Uterus (tissue), 2 donors: ENCODE measurements around the gene MESD.

Experiments
- CTCF ChIP-seq, 4 experiments: fragments of 200-600 bp in 2 of 4; fragments of 450-650 bp in 2 of 4; sonication (generic) in 2 of 4; IDR thresholded peaks; one replicate each; pipeline ENCODE4 v1.5.1; 2016 to 2019; ENCODE audit warnings: antibody characterized with exemption in 4 of 4, mild to moderate bottlenecking in 2 of 4, moderate library complexity in 1 of 4
- POLR2A ChIP-seq, 2 donors: fragments of 450-650 bp; IDR thresholded peaks; one replicate each; pipeline ENCODE4 v1.6.1; 2016; ENCODE audit warnings: antibody characterized with exemption in 2 of 2, mild to moderate bottlenecking in 1 of 2, moderate library complexity in 1 of 2

GRCh38 chr15:81002009-81002330 is 12.4 kb upstream of the MESD start:
- TF ChIP-seq CTCF (IDR thresholded peaks at IDR 0.05) (no peak), POLR2A (IDR thresholded peaks at IDR 0.05) (no peak)
